Measurements from ENCODE around the gene DGUOK. TPM values are rescaled to one million over a fixed set of nuclear protein-coding genes. Genes with fewer than 3 reads are reported as not detected.

The DGUOK gene
- polyA plus RNA-seq, 1 donor (not counting 4 experiments of a cell fraction or from before 2014, with no cell fraction given) = 102 TPM

DNA sequence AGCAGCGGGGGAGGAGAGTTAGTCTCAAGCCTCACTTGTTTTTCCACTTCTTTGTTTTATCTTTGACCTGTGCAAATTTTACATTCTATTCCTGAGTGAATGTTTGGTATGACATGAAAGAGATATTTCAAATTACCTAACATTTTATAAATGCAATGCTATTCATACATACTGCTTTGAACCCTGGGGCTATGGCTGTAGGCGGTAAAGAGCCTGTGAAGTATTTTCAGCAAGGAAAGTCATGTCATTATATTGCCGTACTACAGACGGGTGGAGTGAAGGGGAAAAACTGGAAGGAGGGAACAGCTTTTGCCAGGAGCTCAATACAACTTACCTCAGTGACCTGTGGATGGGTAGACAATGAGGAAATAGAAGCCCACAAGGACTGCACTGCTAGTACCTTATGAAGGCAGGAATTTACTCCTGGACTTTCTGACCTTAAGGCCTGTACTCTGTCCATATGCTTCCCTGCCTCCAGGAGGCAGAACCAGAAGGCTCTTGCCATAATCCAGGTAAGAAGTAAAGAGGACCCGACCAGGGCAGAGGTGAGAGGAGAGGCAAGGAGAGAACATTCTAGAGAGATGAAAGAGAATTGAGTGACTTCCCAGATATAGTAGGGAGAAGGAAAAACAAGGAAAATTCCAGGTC is 29.7 kb downstream of the DGUOK start:
- Histone ChIP-seq H3K27ac (ENCODE audit: control insufficient read depth, insufficient read depth, low read length) (no peak overlapping the region), H3K9me3 (ENCODE audit: control insufficient read depth, low read depth, low read length) (no peaks in the 10 kb centered on the region), H3K36me3 (ENCODE audit: control insufficient read depth in 2 of 2, extremely low read depth in 1 of 2, insufficient read depth in 2 of 2, low read length in 2 of 2) (peaks cover 33 to 51% of the 10 kb centered on the region in 2 experiments), H4K20me1 (ENCODE audit: control insufficient read depth, extremely low read depth, insufficient read depth, low read length) (peaks cover 5% of the 10 kb centered on the region), H3K4me3 (ENCODE audit: control insufficient read depth in 2 of 3, extremely low read depth in 1 of 3, insufficient read depth in 2 of 3, low read depth in 1 of 3, low read length in 3 of 3) (no peak overlapping the region), H3K4me2 (ENCODE audit: control insufficient read depth, extremely low read depth, insufficient read depth, low read depth, low read length) (no peak overlapping the region), H3K9me1 (ENCODE audit: control insufficient read depth, extremely low read depth, insufficient read depth, low read length) (no peaks in the 10 kb centered on the region), H3K79me2 (ENCODE audit: control insufficient read depth, insufficient read depth, low read length) (peaks cover 17% of the 10 kb centered on the region), H2AFZ (ENCODE audit: control insufficient read depth, low read length) (no peak overlapping the region), H3K9ac (ENCODE audit: control insufficient read depth, extremely low read depth, insufficient read depth, low read length) (no peak overlapping the region), H3K4me1 (ENCODE audit: control insufficient read depth, extremely low read depth, insufficient read depth, low read length) (peaks cover 13% of the 10 kb centered on the region), H3K27me3 (ENCODE audit: control insufficient read depth, extremely low read depth, insufficient read depth, low read length) (no peaks in the 10 kb centered on the region)
- no peak for TF ChIP-seq EZH2 (IDR thresholded peaks at IDR 0.05; ENCODE audit: low read length)
- FAIRE-seq = no peak
- no peak for DNase-seq (ENCODE audit: low read depth, low spot score)
- dilution Hi-C loops (cut with MboI; ENCODE audit: extremely low pct_ligation_motif_present, low sequenced_read_pairs) = no loop called here

DNA sequence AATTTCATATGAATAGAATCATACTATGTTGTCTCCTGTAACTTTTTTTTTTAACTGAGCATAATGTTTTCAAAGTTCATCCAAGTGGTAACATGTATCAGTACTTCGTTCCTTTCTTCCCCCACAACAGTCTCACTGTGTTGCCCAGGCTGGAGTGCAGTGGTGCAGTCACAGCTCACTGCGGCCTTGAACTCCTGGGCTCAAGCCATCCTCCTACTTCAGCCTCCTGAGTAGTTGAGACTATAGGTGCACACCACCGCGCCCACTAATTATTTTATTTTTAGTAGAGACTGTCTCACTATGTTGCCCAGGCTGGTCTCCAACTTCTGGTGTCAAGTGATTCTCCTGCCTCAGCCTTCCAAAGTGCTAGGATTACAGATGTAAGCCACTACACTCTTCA is 34.6 kb downstream of the DGUOK start:
- TF ChIP-seq, protein P1, sequence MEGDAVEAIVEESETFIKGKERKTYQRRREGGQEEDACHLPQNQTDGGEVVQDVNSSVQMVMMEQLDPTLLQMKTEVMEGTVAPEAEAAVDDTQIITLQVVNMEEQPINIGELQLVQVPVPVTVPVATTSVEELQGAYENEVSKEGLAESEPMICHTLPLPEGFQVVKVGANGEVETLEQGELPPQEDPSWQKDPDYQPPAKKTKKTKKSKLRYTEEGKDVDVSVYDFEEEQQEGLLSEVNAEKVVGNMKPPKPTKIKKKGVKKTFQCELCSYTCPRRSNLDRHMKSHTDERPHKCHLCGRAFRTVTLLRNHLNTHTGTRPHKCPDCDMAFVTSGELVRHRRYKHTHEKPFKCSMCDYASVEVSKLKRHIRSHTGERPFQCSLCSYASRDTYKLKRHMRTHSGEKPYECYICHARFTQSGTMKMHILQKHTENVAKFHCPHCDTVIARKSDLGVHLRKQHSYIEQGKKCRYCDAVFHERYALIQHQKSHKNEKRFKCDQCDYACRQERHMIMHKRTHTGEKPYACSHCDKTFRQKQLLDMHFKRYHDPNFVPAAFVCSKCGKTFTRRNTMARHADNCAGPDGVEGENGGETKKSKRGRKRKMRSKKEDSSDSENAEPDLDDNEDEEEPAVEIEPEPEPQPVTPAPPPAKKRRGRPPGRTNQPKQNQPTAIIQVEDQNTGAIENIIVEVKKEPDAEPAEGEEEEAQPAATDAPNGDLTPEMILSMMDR (optimal IDR thresholded peaks at IDR 0.05 in 1 of 3, IDR thresholded peaks at IDR 0.05 in 1 of 3, conservative IDR thresholded peaks at IDR 0.05 in 1 of 3; ENCODE audit: extremely low read depth in 1 of 3, insufficient read depth in 2 of 3, low read length in 3 of 3) = no peak
- no peak for TF ChIP-seq EZH2 (IDR thresholded peaks at IDR 0.05; ENCODE audit: low read length)
- Histone ChIP-seq H4K20me1 (ENCODE audit: control insufficient read depth, extremely low read depth, insufficient read depth, low read length) (no peaks in the 10 kb centered on the region), H2AFZ (ENCODE audit: control insufficient read depth, low read length) (no peak overlapping the region), H3K36me3 (ENCODE audit: control insufficient read depth in 2 of 2, extremely low read depth in 1 of 2, insufficient read depth in 2 of 2, low read length in 2 of 2) (peaks cover 15 to 19% of the 10 kb centered on the region in 2 experiments), H3K79me2 (ENCODE audit: control insufficient read depth, insufficient read depth, low read length) (no peaks in the 10 kb centered on the region), H3K4me1 (ENCODE audit: control insufficient read depth, extremely low read depth, insufficient read depth, low read length) (no peaks in the 10 kb centered on the region), H3K9me3 (ENCODE audit: control insufficient read depth, low read depth, low read length) (no peaks in the 10 kb centered on the region), H3K9ac (ENCODE audit: control insufficient read depth, extremely low read depth, insufficient read depth, low read length) (no peak overlapping the region), H3K27ac (ENCODE audit: control insufficient read depth, insufficient read depth, low read length) (no peak overlapping the region), H3K27me3 (ENCODE audit: control insufficient read depth, extremely low read depth, insufficient read depth, low read length) (no peaks in the 10 kb centered on the region), H3K9me1 (ENCODE audit: control insufficient read depth, extremely low read depth, insufficient read depth, low read length) (no peaks in the 10 kb centered on the region), H3K4me2 (ENCODE audit: control insufficient read depth, extremely low read depth, insufficient read depth, low read depth, low read length) (no peak overlapping the region), H3K4me3 (ENCODE audit: control insufficient read depth in 2 of 3, extremely low read depth in 1 of 3, insufficient read depth in 2 of 3, low read depth in 1 of 3, low read length in 3 of 3) (no peak overlapping the region)
- DNase-seq (ENCODE audit: low read depth, low spot score) (no peak), FAIRE-seq (no peak)
- dilution Hi-C loops (cut with MboI; ENCODE audit: extremely low pct_ligation_motif_present, low sequenced_read_pairs) = no loop called here
